Transverse colon (tissue), 4 donors: Measurements from ENCODE around the gene PDXP. TPM values are rescaled to one million over a fixed set of nuclear protein-coding genes. Genes with fewer than 3 reads are reported as not detected.
"Not testable (repeated sequence)": the region's sequence is repeated elsewhere in the genome, so short reads cannot be mapped to it uniquely, and the experiment has no call there.

Experiments
- DNase-seq: peaks from one replicate; pipeline ENCODE4 v3.0.0-alpha.2; 2019
- H3K27ac ChIP-seq, 4 donors: fragments of 200-600 bp; sonication (generic); 2 replicates each; pipeline ENCODE4 v1.5.1; 2016 to 2018; ENCODE audit warnings: inconsistent platforms in 4 of 4
- H3K27me3 ChIP-seq: fragments of 200-600 bp; sonication (generic); 2 replicates; pipeline ENCODE4 v1.5.1; 2017; ENCODE audit warnings: inconsistent platforms
- H3K36me3 ChIP-seq, 4 donors: fragments of 200-600 bp; sonication (generic); 2 replicates each; pipeline ENCODE4 v1.5.1; 2017 to 2019; ENCODE audit warnings: inconsistent platforms in 4 of 4
- H3K4me1 ChIP-seq, 4 donors: fragments of 200-600 bp; sonication (generic); 2 replicates each; pipeline ENCODE4 v1.5.1; 2017 to 2020; ENCODE audit warnings: inconsistent platforms in 4 of 4
- H3K4me3 ChIP-seq, 4 donors: fragments of 200-600 bp; sonication (generic); 1 replicate in 1 of 4; 2 replicates in 3 of 4; pipeline versions ENCODE4 v1.5.1 to v1.6.1; 2017 to 2019; ENCODE audit warnings: inconsistent platforms in 4 of 4
- H3K9me3 ChIP-seq, 2 donors: fragments of 200-600 bp; sonication (generic); 2 replicates each; pipeline ENCODE4 v1.5.1; 2017 to 2019; ENCODE audit warnings: inconsistent platforms in 2 of 2
- CTCF ChIP-seq, 5 experiments: fragments of 200-600 bp in 3 of 5; fragments of 450-650 bp in 2 of 5; sonication (generic) in 3 of 5; IDR thresholded peaks; 1 replicate in 2 of 5; 2 replicates in 3 of 5; pipeline ENCODE4 v1.5.1; 2016 to 2017; ENCODE audit warnings: antibody characterized with exemption in 5 of 5, inconsistent platforms in 3 of 5, mild to moderate bottlenecking in 2 of 5, moderate library complexity in 1 of 5
- EP300 ChIP-seq: sonication (generic); formaldehyde crosslinking; IDR thresholded peaks from one replicate; pipeline ENCODE4 v1.6.1; 2017; ENCODE audit warnings: antibody characterized with exemption, low read depth
- POLR2A ChIP-seq: fragments of 450-650 bp; IDR thresholded peaks from one replicate; pipeline ENCODE4 v1.6.1; 2016; ENCODE audit warnings: antibody characterized with exemption, mild to moderate bottlenecking, moderate library complexity
- POLR2AphosphoS5 ChIP-seq, 3 donors: sonication (generic); formaldehyde crosslinking; IDR thresholded peaks; one replicate each; pipeline ENCODE4 v1.6.1; 2016; ENCODE audit warnings: antibody characterized with exemption in 3 of 3
- WGBS, 2 donors: methylation state at CpG; one replicate each; pipeline ENCODE4 v1.1.5; 2018; ENCODE audit warnings: low coverage in 1 of 2; 5-methylcytosine and 5-hydroxymethylcytosine counted together
- in situ Hi-C, 4 donors: fragments of 200-750 bp; cut with MboI; loops; one replicate each; pipeline versions ENCODE4 v1.15.0 to v1.15.1; 2017; ENCODE audit warnings: low sequenced_read_pairs in 3 of 4, low pct_ligation_motif_present in 1 of 4, low pct_unique_long_range_greater_than_20kb in 1 of 4
- intact Hi-C: fragments of 100-400 bp; cut with DNase I; formaldehyde crosslinking; loops from one replicate; pipeline ENCODE4 v1.15.1; 2023; ENCODE audit warnings: low total_unique reads
- total RNA-seq, 4 donors: library from RNA; depleted of rRNA; stranded (reverse); fragments of >200 nt; gene quantifications; one replicate each; pipeline ENCODE4 v1.1.0, GENCODE V29; 2016

PDXP gene
- 100 to 1,000 TPM in 1 of 4 donors, 10 to 100 TPM in 3; 28.9 to 126 (median 50.7) TPM for total RNA-seq

GRCh38 chr22:37658133-37659065 is at the start of gene PDXP:
PDXP (plus strand) TSS chr22:37658723; CDS start chr22:37658783, 60 bp downstream.
- H3K27ac ChIP-seq, result peak within 1 kb of the TSS; percentile 87 to 93 (median 90)
- TF ChIP-seq EP300, result no peak
- TF ChIP-seq POLR2A, result no peak
- peak; percentile 80 to 90 (median 85) for TF ChIP-seq POLR2AphosphoS5 (IDR thresholded peaks at IDR 0.05)
- no peak for TF ChIP-seq CTCF (IDR thresholded peaks at IDR 0.05)
- no peaks in the 10 kb centered on the region for H3K9me3 ChIP-seq
- in situ Hi-C loops (no loop called here), intact Hi-C loops (no loop called here)
- no peaks in the 10 kb centered on the region for H3K27me3 ChIP-seq
- peak within 1 kb of the TSS; percentile 60 to 78 (median 69) for H3K4me3 ChIP-seq
- WGBS, 2 donors, result 0% methylated on average over 64 of the region's 101 CpGs; no CpG with 5 or more reads in 1 of the 2 donors
- peaks cover 0 to under 1% (median 0%) of the 10 kb centered on the region in 4 donors for H3K36me3 ChIP-seq
- peaks cover 24 to 68% (median 52%) of the 10 kb centered on the region in 4 donors for H3K4me1 ChIP-seq
- DNase-seq, result peak; percentile 99

- H3K27me3 ChIP-seq, result no peaks in the 10 kb centered on the region
- TF ChIP-seq POLR2AphosphoS5 (IDR thresholded peaks at IDR 0.05) (no peak), EP300 (no peak), CTCF (IDR thresholded peaks at IDR 0.05) (no peak)
- H3K4me3 ChIP-seq, result peak overlapping the region; percentile 62 to 94 (median 88)
- intact Hi-C loops, result no loop called here
- no peaks in the 10 kb centered on the region for H3K9me3 ChIP-seq
- WGBS, 2 donors, result 6% methylated on average over 26 of the region's 26 CpGs; no CpG with 5 or more reads in 1 of the 2 donors
- peak overlapping the region; percentile 91 to 97 (median 94) for H3K27ac ChIP-seq
- H3K4me1 ChIP-seq, result peaks cover 9 to 56% (median 42%) of the 10 kb centered on the region in 4 donors
- no peak for DNase-seq
- in situ Hi-C loops, result no loop called here
- no peaks in the 10 kb centered on the region for H3K36me3 ChIP-seq
Observed at GRCh38 chr22:37609240-37610152, 49.0 kb upstream of the PDXP start.

DNA sequence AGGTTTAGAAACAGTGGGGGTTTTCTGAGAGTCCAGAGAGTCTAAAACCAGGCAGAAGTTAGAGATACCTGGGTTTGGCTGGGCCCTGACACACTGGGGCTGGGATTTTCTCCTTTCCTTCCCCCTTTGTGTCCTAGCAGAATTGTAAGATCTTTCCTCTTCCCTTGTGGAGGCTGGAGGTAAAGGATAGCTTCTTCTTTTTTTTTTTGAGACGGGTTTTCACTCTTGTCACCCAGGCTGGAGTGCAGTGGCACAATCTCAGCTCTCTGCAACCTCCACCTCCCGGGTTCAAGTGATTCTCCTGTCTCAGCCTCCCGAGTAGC is 48.4 kb upstream of the PDXP start:
- H3K9me3 ChIP-seq, DNase-seq, intact Hi-C loops, H3K36me3 ChIP-seq, H3K27me3 ChIP-seq, in situ Hi-C loops: not testable (repeated sequence)
- Histone ChIP-seq H3K27ac (peak overlapping the region; percentile 91 to 97 (median 94)), H3K4me3 (peak overlapping the region in 1 of 4 donors; percentile 89), H3K4me1 (peaks cover 9 to 56% (median 42%) of the 10 kb centered on the region in 4 donors)
- 71 to 80% methylated on average over 1 to 3 of the region's 3 CpGs for WGBS, 2 donors

- intact Hi-C loops, result no loop called here
- peak; percentile 84 for DNase-seq
- H3K4me1 ChIP-seq, result peaks cover 9 to 56% (median 42%) of the 10 kb centered on the region in 4 donors
Observed at GRCh38 chr22:37610480-37611129, 47.9 kb upstream of the PDXP start.

More at GRCh38 chr22:37610480-37611129, 47.9 kb upstream of the PDXP start:
- Histone ChIP-seq H3K27me3 (no peaks in the 10 kb centered on the region), H3K36me3 (no peaks in the 10 kb centered on the region), H3K27ac (peak overlapping the region; percentile 91 to 97 (median 94)), H3K9me3 (no peaks in the 10 kb centered on the region), H3K4me3 (no peak overlapping the region)
- in situ Hi-C loops, result no loop called here
- 54 to 74% methylated on average over 3 to 15 of the region's 15 CpGs for WGBS, 2 donors
- TF ChIP-seq EP300 (no peak), POLR2AphosphoS5 (IDR thresholded peaks at IDR 0.05) (peak in 2 of 3 donors; percentile 28 to 56), POLR2A (no peak), CTCF (IDR thresholded peaks at IDR 0.05) (no peak)
